Measurements from ENCODE around the gene MAP4. TPM values are rescaled to one million over a fixed set of nuclear protein-coding genes. Genes with fewer than 3 reads are reported as not detected.

The MAP4 gene
- total RNA-seq, 1 donor from 2014 or later = 152 TPM

DNA sequence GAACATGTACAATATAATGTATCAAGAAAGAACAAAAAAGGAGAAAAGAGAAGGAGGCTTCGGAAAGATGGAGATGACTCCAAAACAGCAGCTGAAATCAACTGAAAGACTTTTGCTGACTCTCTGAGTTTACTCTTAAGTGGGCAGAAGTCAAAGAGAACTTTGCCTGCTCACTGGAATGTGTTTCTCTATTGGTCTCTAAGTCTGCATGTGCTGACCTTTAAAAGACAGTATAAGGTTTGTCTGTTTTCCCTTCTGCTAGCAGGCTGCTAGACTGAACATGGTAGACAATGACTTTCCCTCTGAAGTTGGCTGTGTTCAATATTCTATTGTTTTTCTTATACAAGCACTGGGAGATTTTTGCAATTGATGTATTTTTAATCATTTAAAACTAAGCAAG is 7.2 kb upstream of the MAP4 start:
- POLR2A ChIA-PET = no interaction called here
- CTCF ChIA-PET = no interaction called here
- Mint-ChIP-seq H3K9me3 (no peaks in the 10 kb centered on the region), H3K4me3 (no peak overlapping the region), H3K27me3 (no peaks in the 10 kb centered on the region), H3K36me3 (ENCODE audit: low read depth) (peaks cover 8% of the 10 kb centered on the region), H3K4me1 (peaks cover 32% of the 10 kb centered on the region), H3K27ac (no peak overlapping the region)
- TF ChIP-seq, protein P1, sequence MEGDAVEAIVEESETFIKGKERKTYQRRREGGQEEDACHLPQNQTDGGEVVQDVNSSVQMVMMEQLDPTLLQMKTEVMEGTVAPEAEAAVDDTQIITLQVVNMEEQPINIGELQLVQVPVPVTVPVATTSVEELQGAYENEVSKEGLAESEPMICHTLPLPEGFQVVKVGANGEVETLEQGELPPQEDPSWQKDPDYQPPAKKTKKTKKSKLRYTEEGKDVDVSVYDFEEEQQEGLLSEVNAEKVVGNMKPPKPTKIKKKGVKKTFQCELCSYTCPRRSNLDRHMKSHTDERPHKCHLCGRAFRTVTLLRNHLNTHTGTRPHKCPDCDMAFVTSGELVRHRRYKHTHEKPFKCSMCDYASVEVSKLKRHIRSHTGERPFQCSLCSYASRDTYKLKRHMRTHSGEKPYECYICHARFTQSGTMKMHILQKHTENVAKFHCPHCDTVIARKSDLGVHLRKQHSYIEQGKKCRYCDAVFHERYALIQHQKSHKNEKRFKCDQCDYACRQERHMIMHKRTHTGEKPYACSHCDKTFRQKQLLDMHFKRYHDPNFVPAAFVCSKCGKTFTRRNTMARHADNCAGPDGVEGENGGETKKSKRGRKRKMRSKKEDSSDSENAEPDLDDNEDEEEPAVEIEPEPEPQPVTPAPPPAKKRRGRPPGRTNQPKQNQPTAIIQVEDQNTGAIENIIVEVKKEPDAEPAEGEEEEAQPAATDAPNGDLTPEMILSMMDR (IDR thresholded peaks at IDR 0.05) = no peak
- intact Hi-C loops (cut with micrococcal nuclease) = no loop called here
- ATAC-seq (ENCODE audit: low read depth) (no peak), DNase-seq (no peak)

DNA sequence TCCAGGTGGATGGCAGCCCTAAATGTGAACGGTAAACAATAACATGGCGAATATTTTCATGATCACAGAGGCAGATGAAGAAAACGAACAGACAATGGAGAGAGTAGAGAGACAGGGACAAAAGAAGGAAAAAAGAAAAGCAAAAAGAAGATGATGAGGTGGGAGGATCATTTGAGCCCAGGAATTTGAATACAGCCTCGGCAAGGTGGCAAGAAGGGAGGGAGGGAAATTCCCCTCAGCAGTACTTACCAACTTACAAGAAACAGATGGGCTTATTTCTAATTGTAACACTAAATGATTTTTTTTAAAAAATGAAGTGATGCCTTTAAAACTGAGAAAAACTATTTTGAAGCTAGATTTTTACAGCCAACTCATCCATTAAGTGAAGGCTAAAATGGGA is 6.0 kb upstream of the MAP4 start:
- ChIA-PET CTCF (no interaction called here), POLR2A (no interaction called here)
- TF ChIP-seq, protein P1 (IDR thresholded peaks at IDR 0.05) = no peak
- no peaks in the 10 kb centered on the region for H3K27me3 Mint-ChIP-seq
- intact Hi-C loops (cut with micrococcal nuclease) = no loop called here
- peaks cover 11% of the 10 kb centered on the region for H3K36me3 Mint-ChIP-seq (ENCODE audit: low read depth)
- no peak overlapping the region for H3K27ac Mint-ChIP-seq
- H3K4me1 Mint-ChIP-seq = peaks cover 34% of the 10 kb centered on the region
- no peaks in the 10 kb centered on the region for H3K9me3 Mint-ChIP-seq
- ATAC-seq (ENCODE audit: low read depth) (no peak), DNase-seq (no peak)
- no peak overlapping the region for H3K4me3 Mint-ChIP-seq

DNA sequence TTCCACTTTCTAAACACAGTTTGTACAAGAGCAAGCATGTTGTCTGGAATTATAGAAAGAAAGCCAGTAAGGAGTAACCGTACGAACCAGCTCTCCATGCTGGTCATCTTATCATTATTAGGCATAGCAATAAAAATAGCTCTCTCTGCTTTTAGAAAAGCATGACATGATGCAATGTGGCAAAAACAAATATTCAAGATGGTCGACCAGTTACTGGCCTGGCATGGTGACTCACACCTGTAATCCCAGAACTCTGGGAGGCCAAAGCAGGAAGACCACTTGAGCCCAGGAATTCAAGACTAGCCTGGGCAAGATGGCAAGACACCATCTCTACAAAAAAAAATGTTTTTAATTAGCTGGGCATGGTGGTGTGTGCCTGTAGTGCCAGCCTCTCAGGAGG is 2.6 kb upstream of the MAP4 start:
- TF ChIP-seq, protein P1 (IDR thresholded peaks at IDR 0.05) = no peak
- Mint-ChIP-seq H3K27ac (no peak overlapping the region), H3K36me3 (ENCODE audit: low read depth) (peaks cover 14% of the 10 kb centered on the region), H3K27me3 (no peaks in the 10 kb centered on the region), H3K9me3 (no peaks in the 10 kb centered on the region), H3K4me3 (no peak overlapping the region), H3K4me1 (peaks cover 50% of the 10 kb centered on the region)
- POLR2A ChIA-PET = no interaction called here
- CTCF ChIA-PET = no interaction called here
- no peak for ATAC-seq (ENCODE audit: low read depth)
- intact Hi-C loops (cut with micrococcal nuclease) = no loop called here
- DNase-seq = no peak

DNA sequence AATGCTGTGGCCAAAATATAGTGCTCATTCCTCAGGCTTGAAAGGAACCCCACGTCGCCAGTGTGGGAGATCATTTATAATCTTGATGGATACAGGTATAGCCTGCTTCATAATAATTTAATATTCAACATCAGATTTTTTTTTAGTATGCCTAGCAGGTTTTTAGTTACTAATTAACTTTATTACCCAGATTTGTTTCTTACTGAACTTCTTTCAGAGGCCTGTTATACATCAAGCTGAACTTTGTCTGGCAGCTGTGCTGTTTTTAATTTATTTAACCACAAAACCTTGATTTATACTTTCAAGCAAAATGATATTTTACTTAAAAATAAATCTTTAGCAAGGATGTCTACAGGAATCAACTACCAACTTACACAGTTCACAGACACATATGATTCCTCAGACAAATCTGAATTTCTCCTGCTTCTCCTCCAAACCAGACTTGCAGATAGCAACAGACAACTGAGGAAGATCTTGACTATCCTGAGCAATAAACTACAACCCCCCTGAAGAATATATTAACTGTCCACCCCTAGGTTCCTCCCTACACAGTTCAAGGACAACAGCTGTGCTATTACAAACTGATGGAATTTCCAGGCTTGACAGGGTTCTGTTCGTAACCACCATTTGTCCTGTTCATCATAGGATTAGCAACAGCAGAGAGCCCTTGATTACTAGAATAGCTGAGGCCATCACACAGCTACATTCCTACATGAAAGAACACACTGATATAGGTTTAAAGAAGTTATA is 610 bp downstream of the MAP4 start:
- POLR2A ChIA-PET = no interaction called here
- CTCF ChIA-PET = interaction anchor here (0.9 kb wide), 1 partner anchor 26 kb away, joined by 3 read pairs; no protein-coding TSS in a partner anchor
- ATAC-seq (ENCODE audit: low read depth) (no peak), DNase-seq (no peak)
- Mint-ChIP-seq H3K27me3 (no peaks in the 10 kb centered on the region), H3K4me3 (no peak overlapping the region), H3K4me1 (peaks cover 35% of the 10 kb centered on the region), H3K9me3 (no peaks in the 10 kb centered on the region), H3K27ac (no peak overlapping the region), H3K36me3 (ENCODE audit: low read depth) (peaks cover 11% of the 10 kb centered on the region)
- intact Hi-C loops (cut with micrococcal nuclease) = no loop called here
- TF ChIP-seq, protein P1 (IDR thresholded peaks at IDR 0.05) = no peak

DNA sequence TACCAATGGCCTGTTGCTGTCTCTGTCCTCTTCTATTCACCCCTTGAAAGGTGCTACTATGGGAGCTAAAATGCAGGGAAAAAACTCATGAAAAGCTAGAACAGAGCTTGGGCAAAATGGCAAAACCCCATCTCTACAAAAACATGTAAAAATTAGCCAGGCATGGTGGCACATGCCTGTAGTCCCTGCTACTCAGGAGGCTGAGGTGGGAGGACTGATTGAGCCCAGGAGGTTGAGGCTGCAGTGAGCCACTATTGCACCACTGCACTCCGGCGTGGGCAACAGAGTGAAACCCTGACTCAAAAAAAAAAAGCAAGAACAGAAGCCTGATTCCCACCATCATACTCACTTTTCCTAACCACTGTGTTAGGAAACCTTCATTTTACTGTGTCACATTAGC is 1.9 kb downstream of the MAP4 start:
- POLR2A ChIA-PET = no interaction called here
- ATAC-seq (ENCODE audit: low read depth) (no peak), DNase-seq (no peak)
- intact Hi-C loops (cut with micrococcal nuclease) = no loop called here
- peaks cover 14% of the 10 kb centered on the region for H3K36me3 Mint-ChIP-seq (ENCODE audit: low read depth)
- no peaks in the 10 kb centered on the region for H3K27me3 Mint-ChIP-seq
- TF ChIP-seq, protein P1 (IDR thresholded peaks at IDR 0.05) = no peak
- H3K4me1 Mint-ChIP-seq = peaks cover 27% of the 10 kb centered on the region
- CTCF ChIA-PET = no interaction called here
- H3K27ac Mint-ChIP-seq = no peak overlapping the region
- no peaks in the 10 kb centered on the region for H3K9me3 Mint-ChIP-seq
- no peak overlapping the region for H3K4me3 Mint-ChIP-seq

All from activated B cell treated with CpG ODN at 0.5 μM for 24 hours (primary cell).